ENCODE data around the gene PCDHGC4.
A peak's percentile ranks its signal among the peaks of the same experiment; 100 is the strongest.

The PCDHGC4 gene

DNA sequence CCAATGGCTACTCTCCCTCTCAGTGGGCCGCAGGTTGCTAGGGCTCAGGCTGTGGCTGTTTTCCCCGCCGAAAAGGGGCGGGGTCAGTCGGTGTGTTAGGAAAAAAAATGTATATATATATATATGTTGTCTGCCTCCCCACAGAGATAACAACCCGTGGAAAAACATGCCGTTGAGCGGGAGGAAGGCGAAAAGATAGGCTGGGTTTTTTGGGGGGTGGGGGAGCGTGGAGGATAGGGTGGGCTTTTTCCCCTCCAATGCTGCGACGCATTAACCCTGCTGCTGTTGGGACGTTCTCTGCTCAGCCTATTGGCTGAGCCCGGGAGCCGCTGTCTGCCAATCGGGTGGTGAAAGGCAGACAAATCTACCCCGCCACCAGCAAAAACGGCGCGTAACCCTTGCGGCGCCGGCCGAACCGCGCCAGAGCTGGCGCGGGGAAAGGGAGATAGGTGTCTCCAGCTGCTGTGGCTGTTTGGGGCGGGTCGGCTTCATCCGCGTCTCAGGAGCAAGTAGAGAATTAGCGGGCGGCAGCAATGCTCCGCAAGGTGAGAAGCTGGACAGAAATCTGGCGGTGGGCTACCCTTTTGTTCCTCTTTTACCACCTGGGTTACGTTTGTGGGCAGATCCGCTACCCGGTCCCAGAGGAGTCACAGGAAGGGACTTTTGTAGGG, at the start of gene PCDHGC4:
TSS of gene PCDHGC4 (plus strand) at position 390 of the 671 bp plus-strand sequence. CDS start at position 534, 144 bp downstream.
- Histone ChIP-seq H3K9me3 (0 out of 2 replicates have a peak, but pooled peaks cover 8% of the 10 kb centered on the region), H4K20me1 (peaks cover 11% of the 10 kb centered on the region; the same call in 1 of the 2 replicates), H3K36me3 (peaks cover 37% of the 10 kb centered on the region), H3K4me1 (peaks cover 86% of the 10 kb centered on the region), H3K27ac (peak within 1 kb of the TSS; percentile 75), H3K27me3 (no peaks in the 10 kb centered on the region), H3K4me2 (peak within 1 kb of the TSS; percentile 96), H3K9ac (peak within 1 kb of the TSS; percentile 80), H3K4me3 (peak within 1 kb of the TSS; percentile 71)
- no peak for TF ChIP-seq Cebpa-rat (IDR thresholded peaks at IDR 0.05)

DNA sequence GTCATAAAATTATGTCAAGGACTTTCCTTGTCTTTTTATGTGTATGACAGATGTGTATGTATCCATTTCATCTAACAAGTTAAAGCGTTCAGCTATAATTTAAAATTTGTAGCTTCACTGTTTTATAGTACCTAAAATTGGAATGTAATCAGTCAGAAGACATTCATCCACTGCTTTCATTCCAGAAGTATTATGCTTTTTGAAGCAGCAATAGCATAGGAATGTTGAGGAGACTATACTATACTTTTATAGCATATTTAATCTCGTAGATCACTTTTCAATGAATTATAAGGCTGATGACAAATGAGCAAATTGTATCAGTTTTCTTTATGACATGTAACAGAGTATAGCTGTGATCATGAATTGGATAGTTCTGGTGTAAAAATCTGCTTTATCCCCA, 47.6 kb upstream of the PCDHGC4 start:
- Histone ChIP-seq H3K4me3 (no peak overlapping the region), H3K27ac (no peak overlapping the region), H3K4me2 (no peak overlapping the region), H4K20me1 (no peaks in the 10 kb centered on the region), H3K36me3 (peaks cover 20% of the 10 kb centered on the region), H3K9ac (no peak overlapping the region), H3K9me3 (peaks cover 74% of the 10 kb centered on the region), H3K27me3 (no peaks in the 10 kb centered on the region), H3K4me1 (no peaks in the 10 kb centered on the region)
- TF ChIP-seq Cebpa-rat (IDR thresholded peaks at IDR 0.05), result no peak

DNA sequence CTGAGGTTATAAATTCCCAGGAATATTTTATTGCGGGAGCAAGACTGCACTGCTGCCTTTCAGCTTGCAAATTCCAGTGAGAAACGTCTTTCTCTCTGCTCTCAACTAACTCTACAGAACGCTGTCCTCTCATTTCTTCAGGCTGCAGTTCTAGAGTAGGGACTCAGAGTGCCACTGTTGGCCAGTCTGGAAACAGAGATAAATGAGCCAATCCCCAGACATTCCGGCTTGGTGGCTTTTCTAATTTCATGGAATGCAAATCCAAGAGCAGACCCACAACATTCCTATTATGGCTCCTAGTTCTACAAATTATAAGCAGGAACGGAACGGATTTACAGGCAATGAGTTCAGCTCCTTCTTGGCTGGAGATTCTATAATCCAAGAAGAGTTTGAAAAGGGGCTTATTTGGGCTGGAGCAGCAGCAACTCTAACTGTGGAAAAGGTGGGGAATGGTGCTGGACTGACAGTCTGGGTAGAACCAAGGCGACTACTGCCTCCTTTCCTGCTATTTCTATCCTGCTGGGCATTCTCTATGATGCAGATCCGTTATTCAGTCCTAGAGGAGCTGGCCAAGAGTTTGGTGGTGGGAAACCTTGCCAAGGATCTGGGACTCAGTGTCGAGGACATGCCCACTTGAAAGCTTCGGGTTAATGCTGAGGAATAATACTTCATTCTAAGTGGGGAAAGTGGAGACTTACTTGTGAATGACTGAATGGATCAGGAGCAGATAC, 45.3 kb upstream of the PCDHGC4 start:
- no peak overlapping the region for H3K27ac ChIP-seq
- H4K20me1 ChIP-seq, result no peaks in the 10 kb centered on the region
- no peak overlapping the region for H3K4me3 ChIP-seq
- peaks cover 50% of the 10 kb centered on the region for H3K9me3 ChIP-seq
- H3K4me1 ChIP-seq, result no peaks in the 10 kb centered on the region
- H3K27me3 ChIP-seq, result no peaks in the 10 kb centered on the region
- H3K36me3 ChIP-seq, result peaks cover 20% of the 10 kb centered on the region
- no peak for TF ChIP-seq Cebpa-rat (IDR thresholded peaks at IDR 0.05)
- no peak overlapping the region for H3K4me2 ChIP-seq
- H3K9ac ChIP-seq, result no peak overlapping the region

DNA sequence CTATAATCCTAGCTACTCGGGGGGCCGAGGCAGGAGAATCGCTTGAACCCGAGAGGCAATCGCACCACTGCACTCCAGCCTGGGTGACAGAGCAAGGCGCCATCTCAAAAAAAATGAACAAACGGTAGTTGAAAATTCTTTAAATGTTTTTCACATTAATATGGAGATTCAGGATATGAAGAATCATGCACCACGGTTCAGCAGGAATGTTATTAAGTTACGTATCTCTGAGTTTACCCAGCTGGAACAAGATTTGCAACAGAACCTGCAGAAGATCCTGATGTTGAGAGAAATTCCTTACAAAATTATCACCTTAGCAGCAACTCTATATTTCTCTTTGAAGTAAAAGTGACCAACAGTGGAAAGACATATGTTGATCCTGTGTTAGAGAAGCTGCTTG, 44.5 kb upstream of the PCDHGC4 start:
- TF ChIP-seq Cebpa-rat (IDR thresholded peaks at IDR 0.05), result no peak
- H4K20me1 ChIP-seq, result no peaks in the 10 kb centered on the region

DNA sequence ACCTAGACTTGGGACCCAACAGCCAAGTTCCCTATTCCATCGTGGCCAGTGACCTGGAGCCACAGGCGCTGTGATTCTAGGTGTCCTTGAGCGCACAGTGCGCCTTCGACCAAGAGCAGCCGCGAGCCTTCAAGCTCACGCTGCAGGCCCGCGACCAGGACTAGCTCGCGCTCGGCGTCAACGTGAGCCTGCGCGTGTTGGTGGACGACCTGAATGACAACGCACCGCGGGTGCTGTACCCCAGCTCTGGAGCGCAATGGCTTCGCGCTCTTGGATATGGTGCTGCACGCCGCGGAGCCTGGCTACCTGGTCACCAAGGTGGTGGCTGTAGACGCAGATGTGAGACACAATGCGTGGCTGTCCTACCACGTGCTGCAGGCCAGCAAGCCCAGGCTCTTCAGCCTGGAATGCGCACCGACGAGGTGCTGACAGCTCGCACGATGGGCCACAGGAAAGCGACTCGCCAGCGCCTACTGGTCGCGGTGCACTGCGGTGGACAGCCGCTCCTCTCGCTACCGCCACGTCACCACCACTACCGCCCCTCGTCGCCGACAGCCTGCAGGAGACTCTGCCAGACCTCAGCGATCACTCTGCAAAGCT, 43.2 kb upstream of the PCDHGC4 start:
- no peaks in the 10 kb centered on the region for H3K27me3 ChIP-seq
- peaks cover 40% of the 10 kb centered on the region for H3K9me3 ChIP-seq
- no peak overlapping the region for H3K4me2 ChIP-seq
- peaks cover 20% of the 10 kb centered on the region for H3K36me3 ChIP-seq
- H3K4me3 ChIP-seq, result no peak overlapping the region
- H3K9ac ChIP-seq, result no peak overlapping the region
- H3K27ac ChIP-seq, result no peak overlapping the region
- no peaks in the 10 kb centered on the region for H4K20me1 ChIP-seq
- TF ChIP-seq Cebpa-rat (IDR thresholded peaks at IDR 0.05), result no peak
- no peaks in the 10 kb centered on the region for H3K4me1 ChIP-seq

More for the DNA sequence above, 44.5 kb upstream of the PCDHGC4 start:
- Histone ChIP-seq H3K9ac (no peak overlapping the region), H3K4me3 (no peak overlapping the region), H3K4me2 (no peak overlapping the region), H3K4me1 (no peaks in the 10 kb centered on the region), H3K27ac (no peak overlapping the region), H3K36me3 (peaks cover 20% of the 10 kb centered on the region), H3K27me3 (no peaks in the 10 kb centered on the region), H3K9me3 (peaks cover 50% of the 10 kb centered on the region)

DNA sequence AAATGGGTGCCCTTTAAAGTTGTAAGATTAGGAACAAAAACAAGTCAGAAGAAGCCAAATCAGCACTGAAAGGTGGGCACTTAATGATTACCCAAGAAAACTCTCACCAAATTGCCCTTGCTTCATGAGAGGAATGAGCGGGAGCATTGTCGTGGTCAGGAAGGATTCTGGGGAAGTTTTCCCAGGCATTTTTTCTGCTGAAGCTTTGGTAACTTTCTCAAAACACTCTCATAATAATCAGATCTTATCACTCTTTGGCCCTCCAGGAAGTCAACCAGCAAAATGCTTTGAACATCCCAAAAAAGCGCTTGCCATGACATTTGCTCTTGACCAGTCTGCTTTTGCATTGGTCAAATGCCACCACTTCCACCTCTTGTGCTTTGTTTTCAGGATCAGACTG, 19.5 kb upstream of the PCDHGC4 start:
- Histone ChIP-seq H3K4me1 (no peaks in the 10 kb centered on the region), H3K27me3 (no peaks in the 10 kb centered on the region), H3K4me2 (no peak overlapping the region), H3K9ac (no peak overlapping the region), H3K4me3 (no peak overlapping the region), H3K27ac (no peak overlapping the region), H4K20me1 (no peaks in the 10 kb centered on the region), H3K36me3 (no peaks in the 10 kb centered on the region), H3K9me3 (no peaks in the 10 kb centered on the region)
- TF ChIP-seq Cebpa-rat (IDR thresholded peaks at IDR 0.05), result no peak

DNA sequence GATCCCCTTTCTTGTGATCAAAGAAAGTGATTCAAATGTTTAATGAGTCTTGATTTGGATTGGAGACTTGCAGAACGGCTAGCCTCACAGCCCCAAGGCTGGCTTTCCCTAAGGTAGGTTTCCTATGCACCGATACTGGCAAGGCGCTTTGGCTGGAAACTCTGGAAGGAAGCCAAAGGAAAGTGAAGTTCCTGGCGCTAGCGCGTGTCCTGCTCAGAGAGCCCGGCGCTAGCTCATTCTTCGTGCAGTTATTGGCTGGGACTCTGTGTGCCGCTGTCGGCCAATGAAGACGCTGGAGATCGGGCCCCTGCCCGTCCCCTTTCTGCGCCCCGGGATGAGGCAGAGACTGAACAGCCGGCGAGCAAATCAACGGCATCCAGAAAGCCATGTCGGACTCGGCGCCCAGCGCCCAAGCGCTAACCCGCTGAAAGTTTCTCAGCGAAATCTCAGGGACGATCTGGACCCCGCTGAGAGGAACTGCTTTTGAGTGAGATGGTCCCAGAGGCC, 9.2 kb upstream of the PCDHGC4 start, which contains the start of gene PCDHGC3:
TSS of gene PCDHGC3 (plus strand) at position 342 of the 507 bp plus-strand sequence. CDS start at position 493, 151 bp downstream.
- Histone ChIP-seq H3K4me3 (peak within 1 kb of the TSS; percentile 79), H3K9me3 (no peaks in the 10 kb centered on the region), H3K4me1 (peaks cover 41% of the 10 kb centered on the region), H3K36me3 (no peaks in the 10 kb centered on the region), H4K20me1 (peaks cover 19% of the 10 kb centered on the region), H3K27ac (peak within 1 kb of the TSS; percentile 61), H3K4me2 (peak within 1 kb of the TSS; percentile 84), H3K9ac (peak within 1 kb of the TSS; percentile 81), H3K27me3 (peaks cover 28% of the 10 kb centered on the region)
- TF ChIP-seq Cebpa-rat (IDR thresholded peaks at IDR 0.05), result no peak

DNA sequence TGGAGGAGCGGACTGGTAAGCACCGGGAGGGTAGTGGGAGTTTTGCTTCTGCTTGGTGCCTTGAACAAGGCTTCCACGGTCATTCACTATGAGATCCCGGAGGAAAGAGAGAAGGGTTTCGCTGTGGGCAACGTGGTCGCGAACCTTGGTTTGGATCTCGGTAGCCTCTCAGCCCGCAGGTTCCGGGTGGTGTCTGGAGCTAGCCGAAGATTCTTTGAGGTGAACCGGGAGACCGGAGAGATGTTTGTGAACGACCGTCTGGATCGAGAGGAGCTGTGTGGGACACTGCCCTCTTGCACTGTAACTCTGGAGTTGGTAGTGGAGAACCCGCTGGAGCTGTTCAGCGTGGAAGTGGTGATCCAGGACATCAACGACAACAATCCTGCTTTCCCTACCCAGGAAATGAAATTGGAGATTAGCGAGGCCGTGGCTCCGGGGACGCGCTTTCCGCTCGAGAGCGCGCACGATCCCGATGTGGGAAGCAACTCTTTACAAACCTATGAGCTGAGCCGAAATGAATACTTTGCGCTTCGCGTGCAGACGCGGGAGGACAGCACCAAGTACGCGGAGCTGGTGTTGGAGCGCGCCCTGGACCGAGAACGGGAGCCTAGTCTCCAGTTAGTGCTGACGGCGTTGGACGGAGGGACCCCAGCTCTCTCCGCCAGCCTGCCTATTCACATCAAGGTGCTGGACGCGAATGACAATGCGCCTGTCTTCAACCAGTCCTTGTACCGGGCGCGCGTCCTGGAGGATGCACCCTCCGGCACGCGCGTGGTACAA, 8.5 kb upstream of the PCDHGC4 start:
- Histone ChIP-seq H3K4me3 (peak overlapping the region; percentile 79), H4K20me1 (peaks cover 19% of the 10 kb centered on the region), H3K36me3 (peaks cover under 1% of the 10 kb centered on the region; the same call in 1 of the 2 replicates), H3K9ac (peak overlapping the region; percentile 81), H3K4me1 (peaks cover 47% of the 10 kb centered on the region), H3K27ac (peak overlapping the region; percentile 61), H3K9me3 (no peaks in the 10 kb centered on the region), H3K4me2 (peak overlapping the region; percentile 84), H3K27me3 (peaks cover 28% of the 10 kb centered on the region)
- TF ChIP-seq Cebpa-rat (IDR thresholded peaks at IDR 0.05), result no peak

DNA sequence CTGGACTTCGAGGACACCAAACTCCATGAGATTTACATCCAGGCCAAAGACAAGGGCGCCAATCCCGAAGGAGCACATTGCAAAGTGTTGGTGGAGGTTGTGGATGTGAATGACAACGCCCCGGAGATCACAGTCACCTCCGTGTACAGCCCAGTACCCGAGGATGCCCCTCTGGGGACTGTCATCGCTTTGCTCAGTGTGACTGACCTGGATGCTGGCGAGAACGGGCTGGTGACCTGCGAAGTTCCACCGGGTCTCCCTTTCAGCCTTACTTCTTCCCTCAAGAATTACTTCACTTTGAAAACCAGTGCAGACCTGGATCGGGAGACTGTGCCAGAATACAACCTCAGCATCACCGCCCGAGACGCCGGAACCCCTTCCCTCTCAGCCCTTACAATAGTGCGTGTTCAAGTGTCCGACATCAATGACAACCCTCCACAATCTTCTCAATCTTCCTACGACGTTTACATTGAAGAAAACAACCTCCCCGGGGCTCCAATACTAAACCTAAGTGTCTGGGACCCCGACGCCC, 7.7 kb upstream of the PCDHGC4 start:
- Histone ChIP-seq H3K4me1 (peaks cover 51% of the 10 kb centered on the region), H3K9ac (peak overlapping the region; percentile 81), H3K4me2 (peak overlapping the region; percentile 84), H3K27ac (no peak overlapping the region), H4K20me1 (peaks cover 19% of the 10 kb centered on the region), H3K36me3 (peaks cover 4% of the 10 kb centered on the region; the same call in 1 of the 2 replicates), H3K4me3 (peak overlapping the region; percentile 79), H3K27me3 (peaks cover 28% of the 10 kb centered on the region), H3K9me3 (no peaks in the 10 kb centered on the region)
- no peak for TF ChIP-seq Cebpa-rat (IDR thresholded peaks at IDR 0.05)
